Suppressor macrophage treated with lipopolysaccharide for 4 hours (primary cell): Measurements from ENCODE around the gene TM7SF3.
"Not testable (repeated sequence)": the region's sequence is repeated elsewhere in the genome, so short reads cannot be mapped to it uniquely, and the experiment has no call there.

Experiments
- DNase-seq: peaks from one replicate; pipeline ENCODE4 v3.0.0-alpha.2; 2020

TM7SF3 gene

DNA sequence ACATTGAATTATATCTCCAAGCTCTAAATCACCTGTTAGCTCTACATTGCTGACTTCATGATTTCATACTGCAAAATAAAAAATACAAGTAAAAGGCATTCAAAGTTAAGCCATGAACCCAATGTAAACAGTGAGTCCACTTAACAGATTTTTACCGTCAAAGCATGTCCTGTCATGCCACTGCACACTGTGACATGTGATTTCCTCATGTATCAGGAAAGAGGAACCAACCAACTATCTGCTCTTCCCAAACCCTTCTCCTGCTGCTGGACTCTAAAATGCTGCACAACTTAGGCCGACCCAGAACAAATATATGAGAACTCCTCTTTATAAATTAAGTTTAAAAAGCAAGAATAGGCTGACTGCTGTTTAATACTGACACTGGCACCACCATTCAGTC, 37.5 kb downstream of the TM7SF3 start:
- peak; percentile 44 for DNase-seq

DNA sequence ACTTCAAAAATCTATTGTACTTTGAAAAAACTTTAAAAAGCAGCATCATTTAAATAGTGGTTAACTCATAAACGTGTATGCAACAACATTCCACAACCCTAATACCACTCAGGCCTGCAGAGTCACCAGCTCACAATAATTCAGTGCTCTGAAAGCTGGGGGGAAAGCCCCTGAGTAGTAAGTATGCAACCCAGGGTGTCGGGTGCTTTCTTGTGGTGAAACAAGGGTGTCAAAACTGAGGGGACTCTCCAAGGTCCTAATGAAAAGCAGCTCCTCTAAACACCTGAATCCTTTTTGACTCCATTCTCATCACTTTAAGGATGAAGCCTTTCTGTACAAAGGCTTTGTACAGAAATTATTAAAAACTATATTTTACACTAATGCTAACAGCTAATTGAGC, 42.2 kb downstream of the TM7SF3 start:
- no peak for DNase-seq

DNA sequence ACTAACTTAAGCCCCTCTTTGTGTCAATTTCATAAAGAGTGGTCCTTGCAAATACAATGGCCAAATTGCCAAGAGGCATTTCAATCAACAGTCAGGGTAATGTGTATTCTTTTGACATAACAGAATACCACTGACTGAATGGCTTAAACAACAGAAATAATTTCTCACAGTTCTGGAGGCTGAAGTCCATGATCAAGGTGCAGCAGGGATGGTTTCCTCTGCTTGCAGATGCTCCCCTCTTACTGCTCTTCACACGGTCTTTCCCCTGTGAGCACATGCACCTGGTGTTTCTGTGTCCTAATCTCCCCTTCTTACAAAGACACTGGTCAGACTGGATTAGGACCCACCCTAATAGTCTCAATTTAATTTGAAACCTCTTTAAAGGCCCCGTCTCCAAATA, 44.0 kb downstream of the TM7SF3 start:
- no peak for DNase-seq

DNA sequence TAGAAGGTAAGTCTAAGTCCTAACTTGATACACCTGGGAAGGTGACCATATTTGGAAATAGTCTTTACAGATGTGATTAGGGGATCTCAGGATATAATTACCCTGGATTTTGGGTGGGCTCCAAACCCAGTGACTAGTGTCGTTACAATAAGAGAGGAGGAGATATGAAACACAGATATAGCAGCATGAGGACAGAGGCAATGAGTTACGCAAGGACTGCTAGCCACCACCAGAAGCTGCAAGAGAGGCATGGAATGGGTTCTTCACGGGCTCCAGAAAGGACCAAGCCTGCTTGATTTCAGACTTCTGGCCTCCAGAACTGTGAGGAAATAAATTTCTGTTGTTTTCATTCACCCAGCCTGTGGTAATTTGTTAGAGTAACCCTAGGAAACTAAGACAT, 47.3 kb downstream of the TM7SF3 start:
- DNase-seq = no peak

DNA sequence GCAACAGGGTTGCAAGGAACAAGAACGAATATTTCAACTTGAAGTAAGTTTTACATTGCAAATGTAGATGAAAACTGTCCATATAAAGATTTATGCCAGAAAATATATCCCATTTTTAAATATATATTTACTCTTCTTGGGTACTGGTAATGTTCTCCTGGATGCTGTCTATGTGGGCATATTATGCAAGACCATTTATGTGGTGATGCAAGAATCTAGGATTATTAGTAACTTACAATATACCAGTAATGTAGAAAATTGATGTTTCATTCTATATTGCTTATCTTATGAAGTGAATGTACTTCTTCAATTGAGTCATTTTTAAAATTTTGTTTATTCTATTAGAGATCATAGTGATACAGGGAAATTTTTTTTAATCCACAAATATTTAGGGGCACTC, 50.8 kb downstream of the TM7SF3 start:
- DNase-seq = no peak

DNA sequence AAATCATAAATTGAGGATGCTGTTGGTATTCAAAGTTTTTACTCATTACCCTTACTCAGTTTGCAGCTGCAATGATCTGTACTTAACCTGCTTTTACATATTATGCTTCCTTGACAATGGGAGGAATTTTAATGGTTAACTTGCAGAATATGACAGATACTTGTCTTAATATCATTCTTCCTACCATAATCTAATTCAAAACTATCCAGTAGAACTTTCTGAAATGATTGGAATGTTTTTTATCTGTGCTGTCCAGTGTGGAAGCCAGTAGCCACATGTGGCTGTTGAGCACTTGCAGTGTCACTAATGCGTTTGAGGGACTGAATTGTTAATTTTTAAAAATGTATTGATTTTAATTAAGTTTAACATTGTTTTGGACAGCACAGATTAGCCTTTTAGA, 52.4 kb downstream of the TM7SF3 start:
- no peak for DNase-seq

DNA sequence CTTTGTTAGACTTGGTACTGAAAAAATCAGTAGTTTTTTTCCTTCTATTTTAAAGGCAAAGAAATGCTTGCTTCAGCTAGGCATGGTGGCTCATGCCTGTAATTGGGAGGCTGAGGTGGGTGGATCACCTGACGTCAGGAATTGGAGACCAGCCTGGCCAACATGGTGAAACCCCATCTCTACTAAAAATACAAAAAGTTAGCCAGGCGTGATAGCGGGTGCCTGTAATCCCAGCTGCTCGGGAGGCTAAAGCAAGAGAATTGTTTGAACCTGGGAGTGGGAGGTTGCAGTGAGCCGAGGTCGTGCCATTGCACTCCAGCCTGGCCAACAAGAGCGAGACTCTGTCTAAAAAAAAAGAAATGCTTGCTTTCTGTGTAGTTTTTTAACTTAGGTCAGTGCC, 52.8 kb downstream of the TM7SF3 start:
- not testable (repeated sequence) for DNase-seq

DNA sequence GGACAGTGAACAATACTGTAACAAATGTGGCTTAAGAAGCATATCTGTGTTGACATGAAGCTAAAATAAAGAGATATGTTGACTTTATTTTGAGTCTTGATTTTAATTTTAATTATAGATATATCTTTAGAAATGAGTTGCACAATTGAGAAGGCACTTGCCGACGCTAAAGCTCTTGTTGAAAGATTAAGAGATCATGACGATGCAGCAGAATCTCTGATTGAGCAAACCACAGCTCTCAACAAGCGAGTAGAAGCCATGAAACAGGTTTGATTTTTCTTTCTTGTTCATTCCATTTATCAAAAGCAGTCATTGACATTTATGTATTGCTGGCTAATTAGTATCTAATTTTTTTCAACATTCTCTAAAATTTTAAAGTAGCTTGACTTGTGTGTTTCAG, 60.2 kb downstream of the TM7SF3 start:
- DNase-seq = peak; percentile 55

DNA sequence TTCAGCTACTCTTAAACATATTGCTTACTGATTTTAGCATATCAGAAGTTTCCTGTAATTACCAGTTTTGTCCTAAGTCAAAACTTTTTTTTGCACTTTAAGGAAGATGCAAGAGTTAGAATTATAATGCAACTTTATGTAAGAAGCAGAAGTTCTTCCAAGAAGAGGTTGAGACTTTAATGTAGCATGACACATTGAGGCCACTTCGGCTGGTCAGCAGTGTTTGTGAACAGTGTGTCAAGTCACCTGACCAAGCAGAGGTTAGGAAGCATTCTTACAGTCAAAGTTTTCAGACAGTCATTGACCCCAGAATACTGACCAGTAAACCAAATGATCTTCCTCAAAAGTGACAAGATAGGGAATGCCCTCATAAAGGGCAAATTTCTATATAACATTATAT, 60.7 kb downstream of the TM7SF3 start:
- DNase-seq = peak; percentile 92

DNA sequence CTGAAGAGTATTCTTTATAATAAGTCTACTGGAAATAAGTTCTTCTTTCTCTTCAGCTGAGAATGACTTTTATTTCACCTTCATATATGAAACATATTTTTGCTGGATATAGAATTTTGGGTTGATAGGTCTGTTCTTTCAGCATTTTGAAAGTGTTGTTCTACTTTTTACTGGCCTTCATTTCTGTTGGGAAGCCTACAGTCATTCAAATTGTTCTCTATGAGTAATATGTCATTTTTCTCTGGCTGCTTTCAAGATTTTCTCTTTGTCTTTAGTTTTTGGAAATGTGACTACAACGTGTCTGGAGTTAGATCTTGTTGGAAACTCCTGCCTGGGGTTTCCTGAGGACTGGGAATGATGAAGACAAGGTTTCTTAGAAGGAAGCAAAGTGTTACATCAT, 65.9 kb downstream of the TM7SF3 start:
- no peak for DNase-seq

DNA sequence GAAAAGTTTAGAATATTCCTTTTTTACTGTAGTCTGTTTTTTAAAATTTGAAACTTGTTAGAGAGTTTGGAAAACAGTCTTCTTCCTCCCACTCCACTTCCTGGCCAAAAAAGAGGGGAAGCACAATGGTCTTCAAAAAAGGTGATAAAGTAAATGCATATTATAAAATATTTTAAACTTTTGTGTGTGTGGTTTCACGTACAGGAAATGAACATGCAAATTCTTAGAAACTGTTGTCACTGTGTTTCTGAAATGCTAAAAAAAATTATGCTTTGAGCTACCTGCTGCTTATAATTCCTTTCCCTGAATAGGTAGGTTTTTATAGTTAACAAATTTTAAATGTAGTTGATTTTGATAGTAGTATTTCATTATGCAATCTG, 73.0 kb downstream of the TM7SF3 start:
- no peak for DNase-seq

DNA sequence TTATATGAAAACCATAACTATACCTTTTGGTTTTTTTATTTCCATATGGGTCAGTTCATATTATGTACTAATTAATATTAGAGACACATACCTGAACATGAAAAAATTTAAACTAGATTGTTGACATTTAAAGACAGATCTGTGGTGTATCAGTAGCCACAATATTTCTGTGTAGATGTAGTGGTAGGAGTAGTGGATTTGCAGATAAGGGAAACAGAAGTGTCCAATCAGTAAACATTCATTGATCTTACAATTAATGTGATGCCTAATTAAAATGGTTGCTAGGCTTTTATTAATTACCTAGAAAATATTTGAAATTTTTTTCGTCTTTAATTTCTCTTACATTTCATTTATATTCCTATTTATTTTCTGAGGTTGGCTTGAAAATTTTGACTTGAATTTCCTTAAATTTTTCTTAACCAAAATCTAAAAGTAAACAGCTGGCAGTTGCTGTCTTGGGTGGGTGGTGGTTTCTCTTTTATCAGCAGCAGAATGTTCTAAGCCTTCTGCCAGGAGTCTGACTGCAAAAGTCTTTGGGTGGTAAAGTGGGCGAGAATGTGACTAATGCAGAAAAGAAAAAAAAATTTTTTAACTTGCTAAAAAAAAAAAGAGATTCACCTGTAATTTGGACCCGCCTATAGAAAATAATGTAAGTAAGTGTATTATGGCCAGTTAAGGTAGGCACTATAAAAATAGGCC, 73.5 kb downstream of the TM7SF3 start:
- DNase-seq = peak; percentile 34

DNA sequence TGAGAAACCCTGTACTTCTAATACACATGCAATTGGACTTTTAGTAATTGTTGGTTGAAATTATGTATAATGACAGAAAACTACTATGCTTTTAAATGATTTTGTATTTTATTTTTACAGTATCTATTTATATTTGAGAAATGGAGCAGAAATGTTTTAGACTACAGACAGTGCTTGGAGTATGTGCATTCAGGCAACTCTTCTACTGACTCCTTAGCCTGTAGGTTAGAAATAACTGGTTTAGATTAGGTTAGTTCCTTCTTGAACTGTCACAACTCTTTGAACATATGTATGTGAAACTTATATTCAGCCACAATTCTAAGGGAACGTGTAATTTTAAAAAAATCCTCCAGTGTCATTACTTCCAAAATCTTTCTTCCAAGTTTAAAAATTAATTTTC, 74.2 kb downstream of the TM7SF3 start:
- no peak for DNase-seq

DNA sequence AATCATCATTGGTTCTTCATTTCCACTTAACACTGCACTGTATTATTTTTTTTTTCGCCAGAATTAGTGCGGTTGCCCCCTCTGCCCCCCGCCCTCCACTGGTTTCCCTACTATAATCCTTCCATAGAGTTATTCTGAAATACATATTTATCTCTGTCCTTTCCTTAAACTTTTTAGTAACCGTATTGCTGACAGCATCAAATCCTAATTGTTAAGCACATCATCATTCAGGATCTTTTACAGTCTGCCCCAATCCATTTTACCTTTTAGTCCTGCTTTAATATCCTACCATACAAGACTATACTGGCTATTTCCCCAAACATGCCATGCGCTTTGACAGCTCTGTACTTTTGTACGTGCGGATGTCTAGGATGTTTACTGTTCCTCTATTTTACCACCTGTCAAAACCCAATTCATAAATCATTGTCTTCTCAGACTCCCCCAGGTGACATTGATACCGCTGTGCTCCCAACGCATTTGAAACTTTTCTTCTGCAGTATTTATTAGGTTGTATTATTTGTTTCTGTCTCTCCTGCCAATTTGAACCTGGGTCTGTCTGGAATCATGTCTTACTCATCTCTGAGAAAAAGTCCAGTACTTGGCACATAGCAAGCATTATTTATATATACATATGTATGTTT, 74.9 kb downstream of the TM7SF3 start:
- DNase-seq = no peak

DNA sequence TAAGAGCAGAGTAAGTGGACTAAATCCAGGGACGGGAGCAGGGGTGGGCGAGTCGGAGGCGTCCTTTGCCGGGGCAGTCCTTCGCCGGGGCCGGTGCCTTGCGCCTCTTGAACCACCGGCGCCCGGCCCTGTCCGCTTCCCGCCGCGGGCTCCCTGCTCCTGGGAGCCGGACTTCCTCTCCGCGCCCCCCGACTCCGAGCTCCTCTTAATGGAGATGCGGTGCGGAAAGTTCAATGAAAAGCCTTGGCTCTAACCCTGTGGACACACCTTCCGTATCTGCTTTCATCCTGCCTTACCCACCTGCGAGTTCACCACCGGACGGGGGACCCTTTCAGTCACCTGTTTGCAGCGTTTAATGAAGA, 75.5 kb downstream of the TM7SF3 start:
- peak; percentile 38 for DNase-seq

DNA sequence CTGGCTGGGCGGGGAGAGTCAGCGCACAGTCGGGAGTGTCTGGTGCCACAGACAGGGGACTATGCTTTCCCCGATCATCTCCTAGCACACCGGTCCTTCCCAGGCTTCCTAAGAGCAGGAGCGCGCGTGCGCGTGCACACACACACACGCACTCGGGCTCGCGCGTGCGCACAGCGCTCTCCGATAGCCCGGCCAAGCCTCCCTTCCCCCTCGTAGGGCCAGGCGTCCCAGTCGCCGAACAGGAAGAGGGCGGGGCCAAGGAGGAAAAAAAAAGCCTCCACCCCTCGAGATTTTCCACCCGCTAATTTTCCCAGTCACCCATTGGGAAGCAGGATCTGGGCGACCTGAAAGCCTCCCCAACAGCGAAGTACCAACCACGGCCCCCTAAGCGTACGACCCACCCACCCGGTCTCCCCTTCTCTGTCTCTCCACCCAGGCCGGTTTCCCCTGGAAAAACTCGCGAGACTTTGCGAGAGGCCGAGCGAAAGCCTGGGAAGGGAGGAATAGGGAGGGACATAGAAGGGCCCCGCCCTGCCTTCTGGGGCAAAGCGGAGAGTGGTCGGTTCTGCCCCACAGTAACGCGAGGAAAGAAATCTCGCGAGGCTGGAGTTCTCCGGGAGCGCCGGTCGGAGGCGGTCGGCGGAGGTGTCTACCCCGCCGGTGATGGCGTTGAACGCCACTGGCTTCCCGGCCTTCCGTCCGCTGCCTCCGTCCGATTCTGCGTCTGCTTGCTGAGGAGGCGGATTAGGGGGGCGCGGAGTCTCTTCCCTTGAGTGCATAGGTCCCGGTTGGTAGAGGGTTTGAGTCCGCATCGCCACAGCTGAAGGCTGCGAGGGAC, 76.1 kb downstream of the TM7SF3 start, which contains the start of the genes FGFR1OP2 and INTS13:
FGFR1OP2 (plus strand) TSS at position 608 of the 838 bp plus-strand sequence. CDS start 15,689 bp downstream, outside the sequence.
INTS13 (minus strand) TSS at position 119 of the 838 bp plus-strand sequence. CDS start 1,178 bp downstream, outside the sequence.
- peak; percentile 99 for DNase-seq

DNA sequence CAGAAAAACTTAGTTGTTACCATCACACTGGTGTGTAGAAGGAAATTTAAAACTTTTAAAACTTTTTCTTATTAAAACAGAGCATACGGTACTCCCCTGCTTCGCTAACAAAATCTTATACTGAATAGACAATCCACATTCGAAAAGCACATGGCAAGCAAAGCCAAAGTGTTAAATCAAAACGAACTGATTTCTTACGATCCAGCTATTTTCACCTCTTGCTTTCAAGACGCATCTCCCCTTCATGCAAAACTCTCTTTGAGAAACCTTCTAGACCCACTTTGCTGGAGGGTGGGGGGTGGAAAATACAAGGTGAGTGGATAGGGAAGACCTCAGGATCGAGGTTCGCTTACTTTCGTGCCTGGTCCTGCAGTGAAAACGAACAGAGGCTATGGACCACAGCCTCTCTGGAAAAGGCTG, 76.7 kb downstream of the TM7SF3 start:
- DNase-seq = no peak

DNA sequence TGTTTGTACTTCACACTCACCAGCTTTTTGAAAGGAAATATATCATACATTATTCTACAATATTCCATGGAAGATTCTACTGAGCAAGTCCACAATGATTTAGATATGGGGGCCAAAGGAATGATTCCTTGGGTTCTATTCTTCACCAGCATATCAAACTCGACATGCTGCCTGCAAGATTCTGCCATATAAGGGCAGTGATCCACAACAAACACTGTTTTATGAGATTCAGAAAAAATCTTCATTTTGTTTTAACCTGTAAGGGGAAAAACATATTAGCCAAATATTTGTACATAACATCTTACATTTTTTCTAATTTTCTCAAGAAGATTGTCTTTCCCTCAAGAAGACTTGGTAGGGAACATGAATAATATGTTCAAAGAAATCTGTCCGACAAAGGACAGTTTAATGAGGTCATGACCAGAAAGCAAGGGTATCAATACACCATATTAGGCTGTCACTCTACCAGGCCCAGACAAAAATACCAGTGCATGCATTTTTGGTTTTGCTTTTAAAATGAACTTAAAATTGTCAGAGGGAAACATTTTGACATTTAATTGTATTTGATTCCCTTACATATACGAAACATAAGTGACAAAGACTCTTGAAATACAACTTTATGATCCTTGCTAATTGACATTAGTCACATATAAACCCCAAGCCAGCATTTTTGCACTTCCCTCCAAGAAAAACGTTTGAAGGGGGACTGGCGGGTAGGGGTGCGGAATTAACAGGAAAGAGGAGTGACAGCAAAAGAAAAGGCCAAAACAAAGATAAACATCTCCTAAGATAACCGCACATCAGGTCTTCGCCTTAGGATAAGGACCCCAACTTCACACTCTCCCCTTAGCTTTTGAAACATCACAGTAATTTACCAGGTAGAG, 77.4 kb downstream of the TM7SF3 start:
- DNase-seq = peak; percentile 32

DNA sequence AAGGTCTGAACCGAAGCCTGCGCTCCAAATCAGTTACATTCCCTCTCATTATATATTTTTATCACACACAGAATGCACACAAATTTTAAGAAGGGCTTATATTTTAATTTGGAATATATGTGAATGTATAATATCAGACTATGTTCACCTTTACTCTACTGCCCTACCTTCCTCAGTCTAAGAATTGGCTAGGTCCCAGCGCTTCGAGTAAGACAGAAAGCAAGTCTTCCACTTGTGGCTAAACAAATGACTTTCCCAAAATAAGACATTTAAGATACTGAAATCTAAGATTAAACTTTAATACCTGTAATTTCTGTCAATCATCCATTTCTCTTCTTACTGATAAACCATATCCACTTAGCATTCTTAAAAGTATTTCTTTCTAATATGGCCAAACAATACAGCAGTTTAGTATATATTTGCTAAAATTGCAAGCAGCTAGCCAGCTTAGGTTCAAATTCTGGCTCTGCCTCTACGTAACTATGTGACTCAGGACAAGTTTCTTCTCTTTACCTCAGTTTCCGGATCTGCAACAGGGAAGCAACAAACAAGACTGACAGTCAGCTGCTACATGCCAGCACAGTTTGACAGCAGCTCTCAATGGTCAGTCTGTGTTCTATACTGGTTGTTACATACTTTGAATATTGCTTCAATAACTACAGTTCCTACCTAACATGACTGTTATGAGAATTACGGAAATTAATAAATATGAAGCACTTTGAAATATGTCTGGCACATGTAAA, 78.4 kb downstream of the TM7SF3 start:
- peak; percentile 37 for DNase-seq

DNA sequence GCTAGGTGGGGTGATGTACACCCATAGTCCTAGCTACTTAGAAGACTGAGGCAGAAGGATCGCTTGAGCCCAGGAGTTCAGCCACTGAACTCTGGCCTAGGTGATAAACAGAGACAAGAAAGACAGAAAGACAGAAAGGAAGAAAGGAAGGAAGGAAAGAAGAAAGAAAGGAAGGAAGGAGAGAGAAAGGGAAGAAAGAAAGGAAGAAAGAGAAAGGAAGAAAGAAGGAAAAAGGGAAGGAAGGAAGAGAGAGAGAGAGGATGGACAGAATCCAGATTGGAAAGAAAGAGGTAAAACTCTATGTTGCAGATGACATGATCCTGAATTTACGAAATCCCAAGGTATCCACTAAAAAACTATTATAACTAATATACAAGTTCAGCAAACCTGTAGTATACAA, 84.6 kb downstream of the TM7SF3 start:
- no peak for DNase-seq

DNA sequence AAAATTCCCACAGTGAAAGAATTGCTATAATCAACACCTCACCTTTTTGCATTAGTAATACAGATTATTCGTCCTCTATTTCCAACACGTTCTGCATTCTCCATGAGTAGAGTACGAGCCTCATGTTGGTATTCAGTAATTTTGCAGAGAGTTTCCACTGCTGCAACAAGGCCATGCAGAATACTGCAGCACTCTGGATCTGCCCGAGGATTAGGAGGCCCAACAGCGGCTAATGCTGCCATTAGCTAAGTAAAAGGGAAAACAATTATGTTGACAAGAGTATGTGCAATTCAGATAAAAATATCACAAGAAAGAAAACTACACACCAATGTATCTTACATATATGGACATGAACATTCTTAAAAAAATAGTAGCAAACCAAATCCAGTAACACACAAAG, 85.5 kb downstream of the TM7SF3 start:
- DNase-seq = no peak
